ENCODE data around the gene ANGPTL8.

ANGPTL8 gene, protein sequence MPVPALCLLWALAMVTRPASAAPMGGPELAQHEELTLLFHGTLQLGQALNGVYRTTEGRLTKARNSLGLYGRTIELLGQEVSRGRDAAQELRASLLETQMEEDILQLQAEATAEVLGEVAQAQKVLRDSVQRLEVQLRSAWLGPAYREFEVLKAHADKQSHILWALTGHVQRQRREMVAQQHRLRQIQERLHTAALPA
- total RNA-seq, result 0 reads per million in 3 donors

DNA sequence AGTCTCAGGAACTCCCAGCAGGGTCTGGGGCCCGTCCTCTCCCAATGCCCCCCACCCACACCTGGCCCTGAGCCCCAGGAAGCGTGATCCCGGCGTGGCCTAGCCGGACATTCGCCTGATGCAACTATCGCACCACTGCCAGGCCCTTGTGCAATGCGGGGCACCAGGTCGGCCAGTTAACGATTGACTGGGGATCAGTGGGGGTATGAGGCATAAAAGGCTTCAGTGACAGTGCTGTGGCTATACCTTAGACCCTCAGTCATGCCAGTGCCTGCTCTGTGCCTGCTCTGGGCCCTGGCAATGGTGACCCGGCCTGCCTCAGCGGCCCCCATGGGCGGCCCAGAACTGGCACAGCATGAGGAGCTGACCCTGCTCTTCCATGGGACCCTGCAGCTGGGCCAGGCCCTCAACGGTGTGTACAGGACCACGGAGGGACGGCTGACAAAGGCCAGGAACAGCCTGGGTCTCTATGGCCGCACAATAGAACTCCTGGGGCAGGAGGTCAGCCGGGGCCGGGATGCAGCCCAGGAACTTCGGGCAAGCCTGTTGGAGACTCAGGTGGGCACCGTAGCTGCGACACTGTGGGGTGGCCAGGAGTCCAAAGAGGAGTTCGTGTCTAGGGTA lies at the start of gene ANGPTL8:
ANGPTL8 (plus strand) TSS at position 243 of the 624 bp plus-strand sequence; CDS start at position 262, 19 bp downstream.
- Histone ChIP-seq H3K36me3 (ENCODE audit: control insufficient read depth, insufficient read depth, low read length) (no peaks in the 10 kb centered on the region), H3K4me1 (ENCODE audit: control insufficient read depth, insufficient read depth, low read length, poor library complexity, severe bottlenecking) (no peaks in the 10 kb centered on the region), H3K4me3 (ENCODE audit: insufficient read depth, low read depth, low read length, poor library complexity, severe bottlenecking) (no peak within 1 kb of the TSS), H3K9me3 (ENCODE audit: control insufficient read depth, low read length) (no peaks in the 10 kb centered on the region), H3K27me3 (replicated peaks; ENCODE audit: control insufficient read depth, insufficient read depth, low read length, poor library complexity, severe bottlenecking) (peaks cover 4% of the 10 kb centered on the region), H3K27ac (ENCODE audit: insufficient read depth, low read length, poor library complexity, severe bottlenecking) (no peak within 1 kb of the TSS)
- no peak for DNase-seq

DNA sequence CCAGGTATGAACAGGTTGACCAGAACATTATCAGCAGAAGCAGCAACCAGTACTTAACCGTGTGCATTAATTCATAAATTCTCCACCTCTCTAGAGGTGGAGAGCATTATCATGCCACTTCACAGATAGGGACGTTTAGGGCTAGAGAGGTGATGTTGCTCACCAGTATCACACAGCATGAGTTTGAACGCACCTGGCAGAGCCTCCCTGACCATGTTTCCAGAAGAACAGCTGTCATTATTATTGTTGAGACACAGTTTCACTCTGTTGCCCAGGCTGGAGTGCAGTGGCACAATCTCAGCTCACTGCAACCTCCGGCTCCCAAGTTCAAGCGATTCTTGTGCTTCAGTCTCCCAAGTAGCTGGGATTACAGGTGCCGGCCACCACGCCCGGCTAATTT lies 48.9 kb upstream of the ANGPTL8 start:
- H3K36me3 ChIP-seq (ENCODE audit: control insufficient read depth, insufficient read depth, low read length), result no peaks in the 10 kb centered on the region
- H3K27ac ChIP-seq (ENCODE audit: insufficient read depth, low read length, poor library complexity, severe bottlenecking), result no peak overlapping the region
- H3K4me1 ChIP-seq (ENCODE audit: control insufficient read depth, insufficient read depth, low read length, poor library complexity, severe bottlenecking), result peaks cover 6% of the 10 kb centered on the region
- no peaks in the 10 kb centered on the region for H3K9me3 ChIP-seq (ENCODE audit: control insufficient read depth, low read length)
- DNase-seq, result no peak
- H3K27me3 ChIP-seq (replicated peaks; ENCODE audit: control insufficient read depth, insufficient read depth, low read length, poor library complexity, severe bottlenecking), result no peaks in the 10 kb centered on the region
- H3K4me3 ChIP-seq (ENCODE audit: insufficient read depth, low read depth, low read length, poor library complexity, severe bottlenecking), result no peak overlapping the region

DNA sequence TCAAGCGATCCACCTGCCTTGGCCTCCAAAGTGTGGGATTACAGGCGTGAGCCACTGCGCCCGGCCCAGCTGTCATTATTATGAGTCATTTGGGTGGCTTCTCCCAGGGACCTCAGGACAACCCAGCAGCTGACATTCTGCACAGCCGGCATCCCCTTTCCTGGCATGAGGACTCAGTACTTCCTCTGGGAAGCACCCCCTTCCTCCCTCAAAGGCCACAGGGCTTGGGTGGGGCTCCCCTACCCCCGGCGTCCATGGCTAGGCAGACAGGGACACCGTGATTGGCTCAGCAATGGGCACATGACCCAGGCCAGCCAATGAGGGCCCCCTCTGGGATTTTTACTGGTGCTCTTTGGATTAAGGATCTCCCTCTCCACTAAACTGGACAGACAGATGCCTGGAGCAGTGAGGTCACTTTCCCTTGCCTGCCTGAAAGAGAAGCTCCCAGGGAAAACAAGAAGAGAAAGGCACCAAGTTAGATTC lies 48.1 kb upstream of the ANGPTL8 start:
- no peaks in the 10 kb centered on the region for H3K36me3 ChIP-seq (ENCODE audit: control insufficient read depth, insufficient read depth, low read length)
- no peaks in the 10 kb centered on the region for H3K9me3 ChIP-seq (ENCODE audit: control insufficient read depth, low read length)
- no peak for DNase-seq
- peaks cover 6% of the 10 kb centered on the region for H3K4me1 ChIP-seq (ENCODE audit: control insufficient read depth, insufficient read depth, low read length, poor library complexity, severe bottlenecking)
- no peak overlapping the region for H3K27ac ChIP-seq (ENCODE audit: insufficient read depth, low read length, poor library complexity, severe bottlenecking)
- no peak overlapping the region for H3K4me3 ChIP-seq (ENCODE audit: insufficient read depth, low read depth, low read length, poor library complexity, severe bottlenecking)
- H3K27me3 ChIP-seq (replicated peaks; ENCODE audit: control insufficient read depth, insufficient read depth, low read length, poor library complexity, severe bottlenecking), result no peaks in the 10 kb centered on the region

DNA sequence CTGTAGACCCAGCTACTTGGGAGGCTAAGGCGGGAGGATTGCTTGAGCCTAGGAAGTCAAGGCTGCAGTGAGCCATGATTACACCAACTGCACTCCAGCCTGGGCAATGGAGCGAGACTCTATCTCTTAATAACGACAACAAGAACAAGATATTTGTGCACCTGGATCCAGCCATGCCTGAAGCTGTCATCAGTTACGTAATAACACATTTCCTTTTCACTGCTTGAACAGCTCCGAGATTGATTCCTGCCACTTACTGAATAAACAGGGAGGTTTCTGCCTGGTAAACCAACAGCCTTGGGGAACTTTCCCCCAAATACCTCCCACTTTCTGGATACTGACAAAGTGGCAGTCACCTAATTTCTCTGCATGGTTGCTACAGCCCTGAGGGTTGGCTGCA lies 47.5 kb upstream of the ANGPTL8 start:
- H3K27ac ChIP-seq (ENCODE audit: insufficient read depth, low read length, poor library complexity, severe bottlenecking), result no peak overlapping the region

DNA sequence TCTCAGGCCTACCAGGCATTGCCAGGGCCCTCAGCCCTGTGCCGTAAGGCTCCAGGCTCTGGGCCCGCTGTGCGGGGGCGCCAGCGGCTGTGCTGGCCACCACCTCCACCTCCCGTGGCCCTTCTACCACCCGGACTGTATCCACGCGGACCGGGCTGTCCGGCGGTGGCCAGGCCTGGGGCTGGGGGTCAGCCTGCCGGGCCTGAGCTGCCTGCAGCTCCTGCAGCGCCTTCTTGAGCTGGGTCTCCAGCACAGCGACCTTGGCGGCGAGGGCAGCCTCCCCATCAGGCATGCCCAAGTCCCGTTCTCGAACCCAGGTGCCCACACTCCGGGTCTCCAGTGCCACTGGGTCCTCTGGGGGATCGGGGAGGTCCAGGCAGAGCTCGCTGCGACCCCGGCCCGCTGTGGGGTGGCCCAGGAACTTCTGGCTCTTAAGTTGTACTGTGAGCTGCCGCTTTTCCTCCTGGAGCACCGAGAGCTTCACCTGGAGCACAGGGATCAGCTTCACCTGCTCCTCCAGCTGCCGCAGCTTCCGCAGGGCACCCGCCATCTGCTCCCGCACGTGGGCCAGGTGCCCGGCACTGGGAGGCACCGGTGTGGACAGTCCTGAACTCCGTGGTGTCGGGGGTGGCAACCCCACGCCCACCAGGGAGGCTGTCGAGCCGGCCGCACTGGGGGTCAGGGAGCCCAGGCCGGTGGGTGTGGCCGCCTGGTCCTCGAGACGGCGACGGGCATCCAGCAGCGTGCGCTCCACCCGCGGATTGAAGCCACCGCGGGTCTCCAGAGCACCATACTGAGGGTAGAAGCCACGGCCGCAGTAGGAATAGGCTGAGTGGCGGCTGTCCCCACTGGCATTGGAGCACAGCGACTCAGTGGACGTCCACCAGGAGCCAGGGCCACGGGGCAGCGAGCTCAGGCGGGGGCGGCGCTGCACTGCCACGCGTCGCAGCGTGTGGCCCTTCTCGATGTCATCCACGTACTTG lies 46.2 kb upstream of the ANGPTL8 start:
- no peak for DNase-seq
- Histone ChIP-seq H3K4me1 (ENCODE audit: control insufficient read depth, insufficient read depth, low read length, poor library complexity, severe bottlenecking) (peaks cover 12% of the 10 kb centered on the region), H3K27me3 (replicated peaks; ENCODE audit: control insufficient read depth, insufficient read depth, low read length, poor library complexity, severe bottlenecking) (no peaks in the 10 kb centered on the region), H3K36me3 (ENCODE audit: control insufficient read depth, insufficient read depth, low read length) (no peaks in the 10 kb centered on the region), H3K9me3 (ENCODE audit: control insufficient read depth, low read length) (no peaks in the 10 kb centered on the region), H3K4me3 (ENCODE audit: insufficient read depth, low read depth, low read length, poor library complexity, severe bottlenecking) (no peak overlapping the region), H3K27ac (ENCODE audit: insufficient read depth, low read length, poor library complexity, severe bottlenecking) (no peak overlapping the region)

More for the DNA sequence above, 47.5 kb upstream of the ANGPTL8 start:
- Histone ChIP-seq H3K9me3 (ENCODE audit: control insufficient read depth, low read length) (no peaks in the 10 kb centered on the region), H3K36me3 (ENCODE audit: control insufficient read depth, insufficient read depth, low read length) (no peaks in the 10 kb centered on the region), H3K4me3 (ENCODE audit: insufficient read depth, low read depth, low read length, poor library complexity, severe bottlenecking) (no peak overlapping the region), H3K4me1 (ENCODE audit: control insufficient read depth, insufficient read depth, low read length, poor library complexity, severe bottlenecking) (peaks cover 11% of the 10 kb centered on the region), H3K27me3 (replicated peaks; ENCODE audit: control insufficient read depth, insufficient read depth, low read length, poor library complexity, severe bottlenecking) (no peaks in the 10 kb centered on the region)
- no peak for DNase-seq

DNA sequence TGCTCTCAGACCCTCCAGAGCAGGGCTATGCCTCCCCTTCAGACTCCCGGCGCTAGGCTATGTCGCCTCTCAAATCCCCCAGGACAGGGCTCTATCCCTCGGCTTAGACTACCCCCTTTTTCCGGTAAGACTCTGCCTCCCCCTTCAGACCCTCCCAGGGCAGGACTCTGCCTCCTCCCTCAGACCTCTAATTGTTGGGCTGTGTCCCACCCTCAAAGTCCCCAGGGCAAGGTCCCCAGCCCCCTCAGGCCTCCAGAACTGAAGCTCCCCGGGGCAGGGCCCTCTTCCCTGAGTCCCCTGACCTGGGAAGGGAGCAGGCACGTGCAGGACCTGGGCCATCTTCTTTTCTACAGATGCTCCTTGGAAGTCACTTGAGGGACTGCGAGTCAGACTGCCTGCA lies 45.2 kb upstream of the ANGPTL8 start:
- no peak overlapping the region for H3K27ac ChIP-seq (ENCODE audit: insufficient read depth, low read length, poor library complexity, severe bottlenecking)
- DNase-seq, result no peak
- H3K4me3 ChIP-seq (ENCODE audit: insufficient read depth, low read depth, low read length, poor library complexity, severe bottlenecking), result no peak overlapping the region
- no peaks in the 10 kb centered on the region for H3K27me3 ChIP-seq (replicated peaks; ENCODE audit: control insufficient read depth, insufficient read depth, low read length, poor library complexity, severe bottlenecking)
- peaks cover 12% of the 10 kb centered on the region for H3K4me1 ChIP-seq (ENCODE audit: control insufficient read depth, insufficient read depth, low read length, poor library complexity, severe bottlenecking)
- H3K9me3 ChIP-seq (ENCODE audit: control insufficient read depth, low read length), result no peaks in the 10 kb centered on the region
- no peaks in the 10 kb centered on the region for H3K36me3 ChIP-seq (ENCODE audit: control insufficient read depth, insufficient read depth, low read length)

DNA sequence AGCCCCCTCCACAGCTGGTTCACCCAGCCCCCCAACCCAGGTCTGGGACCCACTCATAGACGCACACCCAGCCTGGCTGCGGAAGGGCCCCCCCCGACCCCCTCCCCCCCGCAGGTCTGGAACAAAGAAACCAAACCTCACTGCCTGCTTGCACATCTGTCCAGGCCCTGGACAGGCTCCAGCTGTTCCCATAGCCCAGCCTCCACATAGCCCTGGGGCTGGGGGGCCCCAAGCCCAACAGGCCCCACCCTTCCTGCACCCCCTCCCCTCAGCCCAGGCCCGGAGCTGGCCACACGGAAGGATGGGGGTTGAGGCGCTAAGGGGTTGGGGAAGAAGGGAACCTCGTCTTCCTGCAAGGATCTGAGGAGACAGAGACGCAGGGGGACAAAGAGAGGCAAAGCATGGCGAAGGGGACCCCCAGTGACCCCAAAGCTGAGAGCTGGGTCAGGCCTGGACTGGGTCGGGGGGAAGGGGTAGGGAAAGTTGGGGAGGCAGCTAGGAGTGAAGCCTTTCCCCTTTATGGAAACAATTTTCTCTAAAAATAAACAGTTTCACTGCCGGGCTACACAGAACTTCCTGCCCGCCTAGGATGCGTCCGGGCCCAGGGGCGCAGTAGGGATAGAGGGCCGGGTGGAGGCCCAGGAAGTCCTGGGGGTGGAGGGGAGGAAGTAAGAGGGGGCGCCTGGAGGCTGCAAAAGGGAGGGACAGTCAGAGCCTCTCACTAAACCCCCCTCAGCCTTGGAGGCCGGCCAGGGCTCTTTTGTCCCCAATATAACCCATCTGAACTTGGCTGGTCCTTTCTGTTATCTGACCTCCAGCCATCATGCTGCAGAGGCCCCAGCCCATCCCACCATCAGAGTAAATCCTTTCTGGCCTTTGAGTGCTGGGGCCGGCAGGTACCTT lies 44.5 kb upstream of the ANGPTL8 start:
- no peak overlapping the region for H3K4me3 ChIP-seq (ENCODE audit: insufficient read depth, low read depth, low read length, poor library complexity, severe bottlenecking)
- H3K27ac ChIP-seq (ENCODE audit: insufficient read depth, low read length, poor library complexity, severe bottlenecking), result no peak overlapping the region
- no peaks in the 10 kb centered on the region for H3K36me3 ChIP-seq (ENCODE audit: control insufficient read depth, insufficient read depth, low read length)
- no peaks in the 10 kb centered on the region for H3K27me3 ChIP-seq (replicated peaks; ENCODE audit: control insufficient read depth, insufficient read depth, low read length, poor library complexity, severe bottlenecking)
- peaks cover 12% of the 10 kb centered on the region for H3K4me1 ChIP-seq (ENCODE audit: control insufficient read depth, insufficient read depth, low read length, poor library complexity, severe bottlenecking)
- no peaks in the 10 kb centered on the region for H3K9me3 ChIP-seq (ENCODE audit: control insufficient read depth, low read length)
- DNase-seq, result no peak

DNA sequence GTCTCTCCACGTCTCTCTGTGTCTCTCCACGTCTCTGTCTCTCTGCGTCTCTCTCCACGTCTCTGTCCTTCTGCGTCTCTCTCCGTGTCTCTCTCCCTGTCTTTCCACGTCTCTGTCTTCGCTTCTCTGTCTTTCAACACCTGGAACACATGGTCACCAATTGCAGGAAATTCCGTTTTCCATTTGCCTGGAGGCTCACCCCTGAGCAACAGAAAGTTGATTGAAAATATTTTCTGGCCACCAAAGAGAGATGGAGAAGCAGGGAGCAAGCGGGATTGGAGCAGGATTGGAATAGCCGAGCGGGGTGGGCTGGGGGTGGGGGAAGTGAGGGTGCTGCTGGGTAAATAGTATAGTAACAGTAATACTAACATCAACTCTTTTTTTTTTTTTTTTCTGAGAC lies 43.7 kb upstream of the ANGPTL8 start:
- Histone ChIP-seq H3K27me3 (replicated peaks; ENCODE audit: control insufficient read depth, insufficient read depth, low read length, poor library complexity, severe bottlenecking) (no peaks in the 10 kb centered on the region), H3K36me3 (ENCODE audit: control insufficient read depth, insufficient read depth, low read length) (no peaks in the 10 kb centered on the region), H3K9me3 (ENCODE audit: control insufficient read depth, low read length) (no peaks in the 10 kb centered on the region), H3K4me3 (ENCODE audit: insufficient read depth, low read depth, low read length, poor library complexity, severe bottlenecking) (no peak overlapping the region), H3K4me1 (ENCODE audit: control insufficient read depth, insufficient read depth, low read length, poor library complexity, severe bottlenecking) (peaks cover 12% of the 10 kb centered on the region), H3K27ac (ENCODE audit: insufficient read depth, low read length, poor library complexity, severe bottlenecking) (no peak overlapping the region)
- no peak for DNase-seq
